Measurements from ENCODE around the gene ARRDC1. TPM values are rescaled to one million over a fixed set of nuclear protein-coding genes. Genes with fewer than 3 reads are reported as not detected.
A peak's percentile ranks its signal among the peaks of the same experiment; 100 is the strongest.

Gene ARRDC1
- total and polyA plus RNA-seq, 9 donors: 5.2 to 46.2 (median 13.8) TPM

- intact Hi-C loops (cut with DNase I): no loop called here
- WGBS, 3 donors: 64 to 77% (median 74%) methylated on average over 9 of the region's 9 CpGs
- no peak overlapping the region for H3K27ac ChIP-seq
- H3K27me3 ChIP-seq: no peaks in the 10 kb centered on the region
- peaks cover 4% of the 10 kb centered on the region for H3K4me1 ChIP-seq (ENCODE audit: insufficient read depth)
- H3K36me3 ChIP-seq: no peaks in the 10 kb centered on the region
- no peak for DNase-seq
- H3K9me3 ChIP-seq: no peaks in the 10 kb centered on the region
- no peak overlapping the region for H3K4me3 ChIP-seq
- TF ChIP-seq EP300 (IDR thresholded peaks at IDR 0.05) (no peak), CTCF (IDR thresholded peaks at IDR 0.05) (no peak), POLR2A (IDR thresholded peaks at IDR 0.05) (no peak)
These were observed 30.1 kb upstream of the ARRDC1 start for GRCh38 chr9:137575364-137575715.

GRCh38 chr9:137575716-137576411, 29.6 kb upstream of the ARRDC1 start:
- intact Hi-C loops (cut with DNase I): no loop called here

GRCh38 chr9:137578518-137579258, 26.8 kb upstream of the ARRDC1 start, which contains the start of gene DPH7:
TSS of gene DPH7 (minus strand) at chr9:137578925. CDS start at chr9:137578777, 148 bp downstream.
- 0 to 4% (median 1%) methylated on average over 39 to 82 of the region's 82 CpGs for WGBS, 3 donors
- TF ChIP-seq CTCF (IDR thresholded peaks at IDR 0.05): peak; percentile 94 to 99 (median 96)
- TF ChIP-seq POLR2A (IDR thresholded peaks at IDR 0.05): peak; percentile 59
- TF ChIP-seq EP300 (IDR thresholded peaks at IDR 0.05): no peak
- Histone ChIP-seq H3K36me3 (no peaks in the 10 kb centered on the region), H3K4me1 (ENCODE audit: insufficient read depth) (peaks cover 4% of the 10 kb centered on the region), H3K27me3 (no peaks in the 10 kb centered on the region), H3K9me3 (no peaks in the 10 kb centered on the region), H3K4me3 (peak within 1 kb of the TSS; percentile 57), H3K27ac (peak within 1 kb of the TSS in 1 of 2 donors; percentile 34)
- intact Hi-C loops (cut with DNase I): no loop called here
- peak; percentile 93 to 97 (median 96) for DNase-seq

More at GRCh38 chr9:137575716-137576411, 29.6 kb upstream of the ARRDC1 start:
- no peaks in the 10 kb centered on the region for H3K9me3 ChIP-seq
- 79 to 84% (median 82%) methylated on average over 12 of the region's 12 CpGs for WGBS, 3 donors
- DNase-seq: no peak
- peaks cover 4% of the 10 kb centered on the region for H3K4me1 ChIP-seq (ENCODE audit: insufficient read depth)
- TF ChIP-seq EP300 (IDR thresholded peaks at IDR 0.05) (no peak), POLR2A (IDR thresholded peaks at IDR 0.05) (no peak), CTCF (IDR thresholded peaks at IDR 0.05) (no peak)
- H3K36me3 ChIP-seq: no peaks in the 10 kb centered on the region
- no peaks in the 10 kb centered on the region for H3K27me3 ChIP-seq
- H3K4me3 ChIP-seq: no peak overlapping the region
- no peak overlapping the region for H3K27ac ChIP-seq

GRCh38 chr9:137579259-137579604, 26.3 kb upstream of the ARRDC1 start:
- no peaks in the 10 kb centered on the region for H3K36me3 ChIP-seq
- intact Hi-C loops (cut with DNase I): no loop called here
- H3K4me1 ChIP-seq (ENCODE audit: insufficient read depth): peaks cover 4% of the 10 kb centered on the region
- DNase-seq: peak in 2 of 5 donors; percentile 52 to 53
- no peaks in the 10 kb centered on the region for H3K9me3 ChIP-seq
- H3K27ac ChIP-seq: peak overlapping the region in 1 of 2 donors; percentile 5
- WGBS, 3 donors: 23 to 26% (median 23%) methylated on average over 16 to 19 of the region's 19 CpGs
- TF ChIP-seq CTCF (IDR thresholded peaks at IDR 0.05) (no peak), EP300 (IDR thresholded peaks at IDR 0.05) (no peak), POLR2A (IDR thresholded peaks at IDR 0.05) (no peak)
- no peaks in the 10 kb centered on the region for H3K27me3 ChIP-seq
- peak overlapping the region; percentile 57 for H3K4me3 ChIP-seq

All from ovary (tissue), 9 donors.